MCF 10A (cell line): ENCODE results near the gene COL6A2. TPM values are rescaled to one million over a fixed set of nuclear protein-coding genes. Genes with fewer than 3 reads are reported as not detected.

Experiments
- BruUV-seq: library from RNA; stranded (reverse); fragments of 400-500 nt; replicated peaks from 2 replicates; lab custom pipeline; 2021; lab: Mats Ljungman, UMichigan
- CTCF ChIA-PET: fragments of 300-600 bp; sonication (Branson Sonifier 250); formaldehyde crosslinking; extraction: SDS; loops from one replicate; lab custom pipeline; 2021; ENCODE audit warnings: antibody characterized with exemption, inconsistent platforms; lab: Yijun Ruan, JAX
- POLR2A ChIA-PET: fragments of 300-600, 350-650 bp; sonication (Branson Sonifier 250); formaldehyde crosslinking; extraction: SDS; loops from one replicate; lab custom pipeline; 2020; ENCODE audit warnings: antibody characterized with exemption, inconsistent platforms; lab: Yijun Ruan, JAX
- DNase-seq: peaks from one replicate; pipeline ENCODE4 v3.0.0-alpha.2; 2018; ENCODE audit not compliant: unreplicated experiment
- H3K27ac Mint-ChIP-seq: one replicate; pipeline ENCODE4 v1.8.0; 2022; ENCODE audit warnings: mild to moderate bottlenecking, low read depth, mixed read lengths; ENCODE audit not compliant: unreplicated experiment
- H3K27me3 Mint-ChIP-seq: one replicate; pipeline ENCODE4 v1.8.0; 2022; ENCODE audit warnings: mixed read lengths; ENCODE audit not compliant: insufficient read depth, unreplicated experiment
- H3K36me3 Mint-ChIP-seq: one replicate; pipeline ENCODE4 v1.8.0; 2022; ENCODE audit warnings: mild to moderate bottlenecking, moderate library complexity, mixed read lengths; ENCODE audit not compliant: insufficient read depth, unreplicated experiment
- H3K4me1 Mint-ChIP-seq: one replicate; pipeline ENCODE4 v1.8.0; 2022; ENCODE audit warnings: mixed read lengths; ENCODE audit not compliant: insufficient read depth, unreplicated experiment
- H3K4me3 Mint-ChIP-seq: one replicate; pipeline ENCODE4 v1.8.0; 2022; ENCODE audit warnings: mild to moderate bottlenecking, moderate library complexity, mixed read lengths; ENCODE audit not compliant: unreplicated experiment
- H3K9me3 Mint-ChIP-seq: one replicate; pipeline ENCODE4 v1.8.0; 2022; ENCODE audit warnings: mixed read lengths; ENCODE audit not compliant: unreplicated experiment
- CTCF ChIP-seq: fragments of 200-600 bp; IDR thresholded peaks from one replicate; pipeline ENCODE4 v1.8.0; 2022; ENCODE audit warnings: antibody characterized with exemption, mild to moderate bottlenecking; ENCODE audit not compliant: unreplicated experiment
- intact Hi-C: fragments of 100-400 bp; cut with micrococcal nuclease; formaldehyde crosslinking; loops from 2 replicates; pipeline ENCODE4 v1.14.1; 2022
- total RNA-seq: library from RNA; stranded (reverse); gene quantifications from 2 replicates; pipeline ENCODE4 v1.2.3, GENCODE V29; 2022

The COL6A2 gene
- total RNA-seq, 1 experiment from 2014 or later: 0.61 TPM

- Mint-ChIP-seq H3K4me3 (no peak overlapping the region), H3K27ac (no peak overlapping the region), H3K27me3 (peaks cover 10% of the 10 kb centered on the region), H3K4me1 (no peaks in the 10 kb centered on the region), H3K9me3 (peaks cover 22% of the 10 kb centered on the region), H3K36me3 (no peaks in the 10 kb centered on the region)
- no TSS peak for BruUV-seq
- intact Hi-C loops: no loop called here
- TF ChIP-seq CTCF: no peak
- ChIA-PET CTCF (interaction anchor here (0.6 kb wide), 1 partner anchor 169 kb away, joined by 3 read pairs; no protein-coding TSS in a partner anchor), POLR2A (no interaction called here)
- no peak for DNase-seq
These were observed 11.0 kb downstream of the COL6A2 start for GRCh38 chr21:46108827-46109312.

- POLR2A ChIA-PET: no interaction called here
- H3K4me1 Mint-ChIP-seq: no peaks in the 10 kb centered on the region
- no peak for TF ChIP-seq CTCF
- DNase-seq: no peak
- no peak overlapping the region for H3K27ac Mint-ChIP-seq
- peaks cover 3% of the 10 kb centered on the region for H3K27me3 Mint-ChIP-seq
- H3K4me3 Mint-ChIP-seq: no peak overlapping the region
- no peaks in the 10 kb centered on the region for H3K36me3 Mint-ChIP-seq
- no TSS peak for BruUV-seq
- intact Hi-C loops: no loop called here
- CTCF ChIA-PET: interaction anchor here (0.6 kb wide), 1 partner anchor 169 kb away, joined by 3 read pairs; no protein-coding TSS in a partner anchor
- H3K9me3 Mint-ChIP-seq: peaks cover 22% of the 10 kb centered on the region
These were observed 11.7 kb downstream of the COL6A2 start for GRCh38 chr21:46109313-46110221.

GRCh38 chr21:46110499-46111192 is 12.7 kb downstream of the COL6A2 start:
- no peaks in the 10 kb centered on the region for H3K36me3 Mint-ChIP-seq

More at GRCh38 chr21:46110499-46111192, 12.7 kb downstream of the COL6A2 start:
- TF ChIP-seq CTCF: no peak
- H3K27ac Mint-ChIP-seq: no peak overlapping the region
- H3K4me3 Mint-ChIP-seq: no peak overlapping the region
- no peaks in the 10 kb centered on the region for H3K27me3 Mint-ChIP-seq
- CTCF ChIA-PET: no interaction called here
- POLR2A ChIA-PET: no interaction called here
- no TSS peak for BruUV-seq
- no peak for DNase-seq
- intact Hi-C loops: no loop called here
- H3K9me3 Mint-ChIP-seq: peaks cover 19% of the 10 kb centered on the region
- H3K4me1 Mint-ChIP-seq: no peaks in the 10 kb centered on the region
